ENCODE data around the gene SLC10A2.
"Not testable (repeated sequence)": the region's sequence is repeated elsewhere in the genome, so short reads cannot be mapped to it uniquely, and the experiment has no call there.

Gene SLC10A2

GRCh38 chr13:103066079-103066780, at the start of gene SLC10A2:
SLC10A2 (minus strand) TSS chr13:103066417; CDS start chr13:103066249, 168 bp downstream.
- in situ Hi-C loops (cut with MboI; ENCODE audit: low sequenced_read_pairs): no loop called here

- in situ Hi-C loops (cut with MboI; ENCODE audit: low sequenced_read_pairs): no loop called here
These were observed 41.4 kb upstream of the SLC10A2 start for GRCh38 chr13:103107580-103107979.

- in situ Hi-C loops (cut with MboI; ENCODE audit: low sequenced_read_pairs): no loop called here
These were observed 38.1 kb upstream of the SLC10A2 start for GRCh38 chr13:103104340-103104739.

- in situ Hi-C loops (cut with MboI; ENCODE audit: low sequenced_read_pairs): not testable (repeated sequence)
These were observed 37.2 kb upstream of the SLC10A2 start for GRCh38 chr13:103103456-103103855.

GRCh38 chr13:103102482-103102881, 36.3 kb upstream of the SLC10A2 start:
- in situ Hi-C loops (cut with MboI; ENCODE audit: low sequenced_read_pairs): no loop called here

GRCh38 chr13:103101901-103102300, 35.7 kb upstream of the SLC10A2 start:
- in situ Hi-C loops (cut with MboI; ENCODE audit: low sequenced_read_pairs): no loop called here

GRCh38 chr13:103101500-103101899, 35.3 kb upstream of the SLC10A2 start:
- in situ Hi-C loops (cut with MboI; ENCODE audit: low sequenced_read_pairs): no loop called here

GRCh38 chr13:103100830-103101229, 34.6 kb upstream of the SLC10A2 start:
- in situ Hi-C loops (cut with MboI; ENCODE audit: low sequenced_read_pairs): no loop called here

- in situ Hi-C loops (cut with MboI; ENCODE audit: low sequenced_read_pairs): no loop called here
These were observed 33.6 kb upstream of the SLC10A2 start for GRCh38 chr13:103099722-103100293.

- in situ Hi-C loops (cut with MboI; ENCODE audit: low sequenced_read_pairs): no loop called here
These were observed 32.3 kb upstream of the SLC10A2 start for GRCh38 chr13:103098535-103098934.

GRCh38 chr13:103097366-103097928, 31.2 kb upstream of the SLC10A2 start:
- in situ Hi-C loops (cut with MboI; ENCODE audit: low sequenced_read_pairs): no loop called here

GRCh38 chr13:103093649-103094048, 27.4 kb upstream of the SLC10A2 start:
- in situ Hi-C loops (cut with MboI; ENCODE audit: low sequenced_read_pairs): not testable (repeated sequence)

- in situ Hi-C loops (cut with MboI; ENCODE audit: low sequenced_read_pairs): no loop called here
These were observed 21.1 kb upstream of the SLC10A2 start for GRCh38 chr13:103087275-103087674.

- in situ Hi-C loops (cut with MboI; ENCODE audit: low sequenced_read_pairs): no loop called here
These were observed 15.2 kb upstream of the SLC10A2 start for GRCh38 chr13:103081435-103081834.

- in situ Hi-C loops (cut with MboI; ENCODE audit: low sequenced_read_pairs): no loop called here
These were observed 11.9 kb upstream of the SLC10A2 start for GRCh38 chr13:103078158-103078557.

GRCh38 chr13:103068836-103069235, 2.6 kb upstream of the SLC10A2 start:
- in situ Hi-C loops (cut with MboI; ENCODE audit: low sequenced_read_pairs): no loop called here

GRCh38 chr13:103067751-103068555, 1.7 kb upstream of the SLC10A2 start:
- in situ Hi-C loops (cut with MboI; ENCODE audit: low sequenced_read_pairs): no loop called here

- in situ Hi-C loops (cut with MboI; ENCODE audit: low sequenced_read_pairs): no loop called here
These were observed 646 bp upstream of the SLC10A2 start for GRCh38 chr13:103066781-103067345.

- in situ Hi-C loops (cut with MboI; ENCODE audit: low sequenced_read_pairs): no loop called here
These were observed 2.8 kb downstream of the SLC10A2 start for GRCh38 chr13:103063376-103063775.

GRCh38 chr13:103062079-103062478, 4.1 kb downstream of the SLC10A2 start:
- in situ Hi-C loops (cut with MboI; ENCODE audit: low sequenced_read_pairs): no loop called here

- in situ Hi-C loops (cut with MboI; ENCODE audit: low sequenced_read_pairs): no loop called here
These were observed 10.2 kb downstream of the SLC10A2 start for GRCh38 chr13:103056008-103056407.
